ENCODE results near the gene NAGA. TPM values are rescaled to one million over a fixed set of nuclear protein-coding genes. Genes with fewer than 3 reads are reported as not detected.
A peak's percentile ranks its signal among the peaks of the same experiment; 100 is the strongest.
"Not testable (repeated sequence)": the region's sequence is repeated elsewhere in the genome, so short reads cannot be mapped to it uniquely, and the experiment has no call there.

The NAGA gene
- total RNA-seq, 1 experiment from 2014 or later = 27.2 TPM

DNA sequence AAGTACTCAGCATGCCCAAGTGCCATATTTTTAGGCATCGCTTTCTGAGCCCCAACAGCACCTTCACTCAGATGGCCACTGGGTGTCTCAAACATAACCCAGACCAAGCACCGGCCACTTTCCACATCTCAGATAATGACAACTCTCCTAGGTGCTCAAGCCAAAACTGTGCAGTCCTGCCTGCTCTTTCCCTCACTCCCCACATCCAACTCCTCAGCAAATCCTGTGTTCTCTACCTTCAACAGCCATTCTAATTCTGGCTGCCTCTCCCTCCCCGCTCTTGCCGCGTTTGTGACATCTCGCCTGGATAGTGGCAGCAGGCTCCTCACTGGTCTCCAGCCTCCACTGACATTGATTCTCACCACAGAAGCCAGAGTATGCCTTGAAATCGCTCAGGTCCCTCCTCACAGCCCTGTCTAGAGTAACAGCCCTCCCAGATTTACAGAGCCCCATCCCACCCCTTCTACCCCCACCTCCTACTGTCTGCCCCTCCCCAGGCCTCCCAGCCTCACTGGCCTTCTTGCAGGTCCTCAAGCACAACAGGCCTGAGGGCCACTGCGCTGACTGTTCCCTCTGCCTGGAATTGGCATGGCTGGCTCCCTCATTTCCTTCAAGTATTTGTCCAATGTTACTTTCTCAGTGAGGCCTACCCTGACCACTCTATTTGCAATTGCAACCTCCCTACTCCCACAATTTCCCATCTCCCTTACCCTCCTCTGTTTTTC lies 2.2 kb upstream of the NAGA start:
- CTCF ChIA-PET = no interaction called here

DNA sequence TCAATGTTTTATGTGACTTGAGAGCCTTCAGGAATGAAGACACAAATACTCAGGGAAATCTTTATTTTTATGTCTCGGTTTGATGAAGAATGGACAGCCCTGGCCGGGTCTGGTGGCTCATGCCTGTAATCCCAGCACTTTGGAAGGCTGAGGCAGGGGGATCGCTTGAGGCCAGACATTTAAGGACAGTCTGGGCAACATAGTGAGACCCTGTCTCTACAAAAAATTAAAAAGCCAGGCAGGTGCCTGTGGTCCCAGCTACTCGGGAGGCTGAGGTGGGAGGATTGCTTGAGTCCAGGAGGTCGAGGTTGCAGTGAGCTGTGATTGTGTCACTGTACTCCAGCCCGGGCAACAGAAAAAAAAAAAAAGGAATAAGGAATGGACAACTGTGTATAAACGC lies 896 bp upstream of the NAGA start:
- CTCF ChIA-PET; H3K36me3 ChIP-seq (ENCODE audit: low read depth, low read length); H3K79me2 ChIP-seq (ENCODE audit: low read length); H3K9me2 ChIP-seq (replicated peaks; ENCODE audit: low read length); POLR2A ChIA-PET (ENCODE audit: unreplicated experiment); H3K9me3 ChIP-seq (ENCODE audit: low read length); H3K27me3 ChIP-seq (ENCODE audit: low read length); H3F3A ChIP-seq (ENCODE audit: low read length, unreplicated experiment); H4K20me1 ChIP-seq (ENCODE audit: low read length); ATAC-seq; DNase-seq; BruUV-seq (replicated peaks); H3K27ac ChIP-seq (ENCODE audit: low read length): not testable (repeated sequence)
- intact Hi-C loops (cut with micrococcal nuclease) = loop anchor here (2.0 kb wide), 1 partner anchor 105 kb away; no protein-coding TSS in a partner anchor
- Histone ChIP-seq H3K4me3 (ENCODE audit: low read length) (peak overlapping the region; percentile 77), H3K4me1 (ENCODE audit: insufficient read depth, low read length) (peaks cover 14% of the 10 kb centered on the region), H2AFZ (ENCODE audit: low read length) (peak overlapping the region; percentile 75), H3K4me2 (ENCODE audit: low read length) (peak overlapping the region; percentile 98), H3K9ac (ENCODE audit: low read length) (peak overlapping the region; percentile 70)

More for the DNA sequence above, 2.2 kb upstream of the NAGA start:
- Histone ChIP-seq H3F3A (ENCODE audit: low read length, unreplicated experiment) (no peaks in the 10 kb centered on the region), H3K36me3 (ENCODE audit: low read depth, low read length) (no peaks in the 10 kb centered on the region), H3K27me3 (ENCODE audit: low read length) (no peaks in the 10 kb centered on the region), H3K4me1 (ENCODE audit: insufficient read depth, low read length) (peaks cover 14% of the 10 kb centered on the region), H3K9me2 (replicated peaks; ENCODE audit: low read length) (no peaks in the 10 kb centered on the region), H3K9me3 (ENCODE audit: low read length) (no peaks in the 10 kb centered on the region), H3K4me2 (ENCODE audit: low read length) (no peak overlapping the region), H2AFZ (ENCODE audit: low read length) (no peak overlapping the region), H3K9ac (ENCODE audit: low read length) (no peak overlapping the region), H3K79me2 (ENCODE audit: low read length) (peaks cover 7% of the 10 kb centered on the region; the same call in 1 of the 2 replicates), H3K4me3 (ENCODE audit: low read length) (no peak overlapping the region), H4K20me1 (ENCODE audit: low read length) (no peaks in the 10 kb centered on the region), H3K27ac (ENCODE audit: low read length) (no peak overlapping the region)
- no peak for DNase-seq
- BruUV-seq (replicated peaks) = no TSS peak
- TF ChIP-seq EZH2phosphoT487 (IDR thresholded peaks at IDR 0.05; ENCODE audit: borderline replicate concordance, low read length) (no peak), EZH2 (IDR thresholded peaks at IDR 0.05; ENCODE audit: low read length, unreplicated experiment) (no peak), CTCF (conservative IDR thresholded peaks at IDR 0.05; ENCODE audit: low read depth, low read length) (no peak)
- ATAC-seq = no peak
- POLR2A ChIA-PET (ENCODE audit: unreplicated experiment) = no interaction called here
- intact Hi-C loops (cut with micrococcal nuclease) = no loop called here

- intact Hi-C loops (cut with micrococcal nuclease) = loop anchor here (2.0 kb wide), 1 partner anchor 103 kb away; no protein-coding TSS in a partner anchor
- ATAC-seq = peak; percentile 18
- CTCF ChIA-PET = no interaction called here
Measured at GRCh38 chr22:42069801-42070516, 653 bp downstream of the NAGA start.

More at GRCh38 chr22:42069801-42070516, 653 bp downstream of the NAGA start:
- H3K4me2 ChIP-seq (ENCODE audit: low read length) = peak overlapping the region; percentile 98
- peak overlapping the region; percentile 70 for H3K9ac ChIP-seq (ENCODE audit: low read length)
- H3K27me3 ChIP-seq (ENCODE audit: low read length) = no peaks in the 10 kb centered on the region
- no peaks in the 10 kb centered on the region for H4K20me1 ChIP-seq (ENCODE audit: low read length)
- no peak for TF ChIP-seq CTCF (conservative IDR thresholded peaks at IDR 0.05; ENCODE audit: low read depth, low read length)
- TF ChIP-seq EZH2 (IDR thresholded peaks at IDR 0.05; ENCODE audit: low read length, unreplicated experiment) = no peak
- no peaks in the 10 kb centered on the region for H3K9me3 ChIP-seq (ENCODE audit: low read length)
- H3F3A ChIP-seq (ENCODE audit: low read length, unreplicated experiment) = no peaks in the 10 kb centered on the region
- BruUV-seq (replicated peaks) = TSS peak; percentile 85
- peak overlapping the region; percentile 75 for H2AFZ ChIP-seq (ENCODE audit: low read length)
- H3K27ac ChIP-seq (ENCODE audit: low read length) = peak overlapping the region; percentile 19; the same call in 1 of the 2 replicates
- H3K36me3 ChIP-seq (ENCODE audit: low read depth, low read length) = no peaks in the 10 kb centered on the region
- POLR2A ChIA-PET (ENCODE audit: unreplicated experiment) = interaction anchor here (0.7 kb wide), 1 partner anchor 11 kb away, joined by 4 read pairs; no protein-coding TSS in a partner anchor
- peaks cover 14% of the 10 kb centered on the region for H3K4me1 ChIP-seq (ENCODE audit: insufficient read depth, low read length)
- peak overlapping the region; percentile 77 for H3K4me3 ChIP-seq (ENCODE audit: low read length)
- H3K9me2 ChIP-seq (replicated peaks; ENCODE audit: low read length) = no peaks in the 10 kb centered on the region
- no peak for DNase-seq
- peaks cover 7% of the 10 kb centered on the region; the same call in 1 of the 2 replicates for H3K79me2 ChIP-seq (ENCODE audit: low read length)
